Large intestine (tissue), 3 donors: ENCODE results near the gene ATF3. TPM values are rescaled to one million over a fixed set of nuclear protein-coding genes. Genes with fewer than 3 reads are reported as not detected.
"Not testable (repeated sequence)": the region's sequence is repeated elsewhere in the genome, so short reads cannot be mapped to it uniquely, and the experiment has no call there.

ENCODE experiments used
- DNase-seq, 2 donors: peaks; one replicate each; pipeline versions ENCODE4 v3.0.0 to v3.0.0-alpha.2; 2013
- H3K27ac ChIP-seq: one replicate; pipeline ENCODE4 v1.5.1; 2013; ENCODE audit warnings: low read length
- H3K27me3 ChIP-seq: 2 replicates; pipeline ENCODE4 v1.6.1; 2013; ENCODE audit warnings: low read length; ENCODE audit not compliant: control insufficient read depth, insufficient read depth
- H3K36me3 ChIP-seq: 2 replicates; pipeline ENCODE4 v1.6.1; 2013; ENCODE audit warnings: low read length; ENCODE audit not compliant: control insufficient read depth, insufficient read depth
- H3K4me1 ChIP-seq: one replicate; pipeline ENCODE4 v1.6.1; 2013; ENCODE audit warnings: low read length; ENCODE audit not compliant: control insufficient read depth, insufficient read depth
- H3K4me3 ChIP-seq: one replicate; pipeline ENCODE4 v1.5.1; 2013; ENCODE audit warnings: low read length
- H3K9me3 ChIP-seq: one replicate; pipeline ENCODE4 v1.6.1; 2013; ENCODE audit warnings: mild to moderate bottlenecking, low read depth, low read length, moderate library complexity; ENCODE audit not compliant: control insufficient read depth
- WGBS: methylation state at CpG from one replicate; pipeline ENCODE4 v1.1.5; 2013; ENCODE audit warnings: low lambda C conversion rate; ENCODE audit not compliant: insufficient coverage; 5-methylcytosine and 5-hydroxymethylcytosine counted together
- polyA plus RNA-seq: library from polyadenylated mRNA; unstranded; fragments of 120-200 nt; gene quantifications from one replicate; pipeline ENCODE4 v1.2.1, GENCODE V29; 2013

Gene ATF3
- polyA plus RNA-seq, 1 donor: 71.1 TPM

DNA sequence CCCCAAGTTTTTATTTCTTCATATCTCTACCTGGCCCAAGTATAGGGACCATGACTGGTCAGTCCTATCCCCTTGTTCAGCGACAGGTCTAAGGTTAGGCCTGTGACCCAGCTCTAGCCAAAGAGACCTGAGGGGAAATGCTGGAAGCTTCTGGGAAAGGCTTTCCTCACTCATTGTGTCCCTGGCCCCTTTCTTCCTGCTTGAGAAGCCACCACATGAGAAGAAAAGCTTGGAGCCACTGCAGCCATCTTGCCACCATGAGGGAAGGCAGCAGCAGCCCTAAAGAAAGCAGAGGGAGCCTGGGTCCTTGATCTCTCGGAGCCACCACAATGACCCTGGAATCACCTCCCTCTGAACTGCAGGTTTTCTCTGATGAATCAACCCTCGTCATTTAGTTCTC lies 43.4 kb downstream of the ATF3 start:
- Histone ChIP-seq H3K27ac (no peak overlapping the region), H3K36me3 (no peaks in the 10 kb centered on the region), H3K9me3 (no peaks in the 10 kb centered on the region), H3K4me1 (no peaks in the 10 kb centered on the region), H3K27me3 (no peaks in the 10 kb centered on the region), H3K4me3 (no peak overlapping the region)
- DNase-seq: no peak
- WGBS: 86% methylated on average over 1 of the region's 3 CpGs

DNA sequence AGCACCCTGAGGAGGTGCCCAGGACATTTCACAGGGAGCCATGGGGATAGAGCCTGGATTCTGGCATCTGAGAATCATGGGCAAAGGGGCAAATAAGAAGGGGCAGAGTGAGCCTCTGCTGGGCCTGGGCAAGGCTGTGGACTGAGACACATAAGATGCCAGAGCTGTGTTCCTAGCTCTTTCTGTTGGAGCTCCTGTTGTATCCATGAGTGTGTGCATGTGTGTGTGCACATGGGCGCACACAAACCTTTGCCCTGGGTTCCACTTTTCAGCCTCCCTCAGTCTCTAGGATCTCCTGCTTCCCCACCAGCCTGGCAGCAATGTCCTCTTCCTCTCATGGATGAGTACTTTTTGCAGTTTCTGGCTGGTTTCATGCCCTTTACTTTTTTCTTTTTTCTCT lies 44.0 kb downstream of the ATF3 start:
- Histone ChIP-seq H3K9me3 (no peaks in the 10 kb centered on the region), H3K36me3 (no peaks in the 10 kb centered on the region), H3K27ac (no peak overlapping the region), H3K27me3 (no peaks in the 10 kb centered on the region), H3K4me3 (no peak overlapping the region), H3K4me1 (no peaks in the 10 kb centered on the region)
- no peak for DNase-seq
- WGBS: no CpG with 5 or more reads among the region's 1 CpG

DNA sequence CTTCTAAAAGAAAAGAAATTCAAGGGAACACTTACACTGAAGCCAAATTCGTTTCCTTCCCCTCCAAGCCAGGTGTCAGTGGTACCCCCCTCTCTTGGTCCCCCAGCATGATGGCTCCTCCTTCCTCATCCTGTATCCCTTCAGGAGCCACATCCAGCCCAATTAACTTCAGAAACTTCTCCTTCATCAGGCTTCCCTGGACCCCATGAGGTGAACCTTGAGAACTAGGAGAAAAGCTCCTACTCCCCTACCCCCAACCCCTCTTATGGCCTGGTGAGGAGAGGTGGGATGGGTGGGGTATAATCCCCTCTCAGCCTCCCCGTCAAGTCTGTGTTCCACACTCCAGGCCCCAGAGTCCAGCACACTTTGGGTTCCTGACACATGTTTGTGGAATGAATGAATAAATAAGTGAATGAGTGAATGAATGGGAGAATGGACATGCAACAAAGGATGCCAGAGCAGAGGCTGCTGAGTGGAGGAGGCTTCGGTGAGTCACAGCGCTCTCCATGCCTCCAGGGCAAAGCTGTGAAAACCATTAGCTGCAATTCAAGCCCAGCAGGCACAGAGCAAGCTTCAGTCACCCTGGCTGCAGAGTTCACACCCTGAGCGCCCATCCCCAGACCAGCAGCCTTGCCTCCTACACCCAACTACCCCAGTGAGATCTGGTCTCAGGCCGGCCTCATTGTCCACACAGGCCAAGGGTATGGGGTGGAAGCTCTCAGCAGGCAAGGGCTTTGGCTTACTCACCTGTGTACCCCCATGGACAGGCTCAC lies 47.3 kb downstream of the ATF3 start:
- WGBS: 20% methylated on average over 1 of the region's 6 CpGs
- Histone ChIP-seq H3K27ac (no peak overlapping the region), H3K4me1 (no peaks in the 10 kb centered on the region), H3K4me3 (no peak overlapping the region), H3K27me3 (no peaks in the 10 kb centered on the region), H3K36me3 (no peaks in the 10 kb centered on the region), H3K9me3 (no peaks in the 10 kb centered on the region)
- no peak for DNase-seq

DNA sequence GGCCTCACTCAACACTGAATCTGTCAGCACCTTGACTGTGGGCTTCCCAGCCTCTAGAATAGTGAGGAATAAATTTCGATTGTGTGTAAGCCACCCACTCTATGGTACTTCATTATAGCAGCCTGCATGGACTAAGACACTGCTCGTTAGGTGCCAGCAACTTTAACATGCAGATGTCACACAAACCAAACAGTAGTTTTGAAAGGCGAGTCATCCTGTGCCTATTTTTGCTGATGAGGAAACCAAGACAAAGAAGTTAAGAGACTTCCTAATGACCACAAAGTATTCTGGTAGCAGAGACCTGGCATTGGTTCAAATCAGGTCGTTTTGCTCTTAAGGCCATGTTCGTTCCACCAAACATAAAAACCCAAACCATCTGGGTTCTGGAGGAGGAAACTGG lies 48.2 kb downstream of the ATF3 start:
- Histone ChIP-seq H3K27ac (no peak overlapping the region), H3K9me3 (no peaks in the 10 kb centered on the region), H3K4me3 (no peak overlapping the region), H3K27me3 (no peaks in the 10 kb centered on the region), H3K36me3 (no peaks in the 10 kb centered on the region), H3K4me1 (no peaks in the 10 kb centered on the region)
- no peak for DNase-seq
- 90% methylated on average over 2 of the region's 5 CpGs for WGBS

DNA sequence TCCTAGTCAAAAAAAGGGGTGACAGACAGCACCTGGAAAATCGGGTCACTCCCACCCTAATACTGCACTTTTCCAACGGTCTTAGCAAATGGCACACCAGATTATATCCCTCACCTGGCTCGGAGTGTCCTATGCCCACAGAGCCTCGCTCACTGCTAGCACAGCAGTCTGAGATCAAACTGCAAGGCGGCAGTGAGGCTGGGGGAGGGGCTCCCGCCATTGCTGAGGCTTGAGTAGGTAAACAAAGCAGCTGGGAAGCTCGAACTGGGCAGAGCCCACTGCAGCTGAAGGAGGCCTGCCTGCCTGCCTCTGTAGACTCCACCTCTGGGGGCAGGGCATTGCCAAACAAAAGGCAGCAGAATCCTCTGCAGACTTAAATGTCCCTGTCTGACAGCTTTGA lies 49.7 kb downstream of the ATF3 start:
- H3K27ac ChIP-seq, H3K36me3 ChIP-seq, DNase-seq, H3K4me1 ChIP-seq, H3K9me3 ChIP-seq, H3K4me3 ChIP-seq, H3K27me3 ChIP-seq: not testable (repeated sequence)
- no CpG with 5 or more reads among the region's 7 CpGs for WGBS

DNA sequence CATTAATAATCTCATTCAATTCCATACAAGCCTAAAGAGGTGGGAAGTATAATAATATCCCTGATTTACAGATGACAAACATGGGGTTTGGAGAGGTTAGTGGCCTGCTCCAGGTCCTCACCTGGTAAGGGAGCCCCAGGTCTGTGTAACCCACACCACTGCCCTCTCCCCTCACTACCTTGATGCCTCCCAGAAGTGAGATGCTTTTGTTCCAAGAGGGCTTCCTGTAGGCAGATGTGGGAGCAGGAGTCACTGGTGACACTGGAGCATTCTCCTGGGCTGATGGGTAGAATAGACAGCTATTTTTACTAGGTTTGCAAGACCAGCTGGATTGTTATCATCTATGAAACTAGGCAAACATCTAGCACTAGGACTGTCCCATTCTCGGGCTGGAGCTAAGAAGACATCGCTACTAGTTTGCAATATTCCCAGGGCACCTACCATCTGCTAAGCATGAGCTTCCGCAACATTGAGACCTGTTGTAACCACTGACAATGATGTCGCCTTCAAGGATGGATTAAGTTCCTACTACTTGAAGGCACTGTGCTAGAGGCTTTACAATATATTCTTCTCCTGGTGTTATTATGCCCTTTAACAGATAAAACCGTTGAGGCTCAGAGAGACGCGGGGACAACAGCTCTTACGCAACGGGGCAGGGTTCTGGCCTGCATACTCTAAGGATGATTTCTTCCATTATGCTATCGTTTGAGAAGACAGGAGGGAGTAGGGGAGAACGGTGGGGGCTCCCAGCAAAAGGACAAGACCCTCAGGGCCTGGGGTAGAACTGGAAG lies 56.0 kb downstream of the ATF3 start:
- no peak for DNase-seq
- peaks cover 12% of the 10 kb centered on the region for H3K4me1 ChIP-seq
- no peak overlapping the region for H3K4me3 ChIP-seq
- no CpG with 5 or more reads among the region's 11 CpGs for WGBS
- H3K27me3 ChIP-seq: no peaks in the 10 kb centered on the region
- H3K36me3 ChIP-seq: no peaks in the 10 kb centered on the region
- no peak overlapping the region for H3K27ac ChIP-seq
- H3K9me3 ChIP-seq: no peaks in the 10 kb centered on the region

DNA sequence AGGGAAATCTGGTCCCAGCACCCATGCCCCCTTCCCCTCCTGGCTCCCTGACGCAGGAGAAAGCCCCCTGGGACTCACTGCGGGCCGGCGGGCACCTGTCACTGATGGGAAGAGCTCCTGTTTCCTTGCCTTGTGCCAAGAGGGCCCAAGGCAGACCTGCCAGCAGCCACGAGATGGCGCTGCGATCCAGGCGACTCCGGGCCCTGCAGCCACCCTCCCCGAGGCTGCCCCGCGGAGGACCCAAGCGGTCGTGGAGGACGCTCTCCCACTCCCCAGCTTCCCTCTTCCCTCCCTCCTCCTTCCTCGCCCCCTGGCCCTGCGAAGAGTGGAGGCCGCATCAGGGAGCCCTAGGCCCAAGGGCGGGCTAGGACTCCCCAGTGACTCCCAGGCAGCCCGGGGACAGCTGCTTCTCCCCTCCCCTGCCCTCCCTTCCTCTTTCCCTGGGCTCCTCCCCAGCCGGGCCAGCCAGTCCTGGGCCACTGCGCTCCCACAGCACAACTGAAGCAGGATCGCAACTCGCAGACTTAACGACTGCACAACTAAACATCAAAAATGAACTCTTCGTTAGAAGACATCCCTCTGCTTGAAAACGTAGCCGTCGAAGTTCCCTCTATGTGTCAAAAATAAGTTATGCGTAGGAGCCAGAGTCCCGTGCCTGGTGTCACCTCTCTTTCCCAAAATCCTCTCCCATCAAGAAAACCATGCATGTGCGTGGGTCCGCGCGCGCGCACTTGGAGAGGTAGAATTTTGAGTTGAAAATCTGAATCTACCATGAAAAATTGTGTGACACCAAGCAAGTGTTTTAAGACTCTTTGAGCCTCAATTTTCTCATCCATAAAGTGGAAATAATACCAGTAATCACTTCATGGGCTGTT lies 56.9 kb downstream of the ATF3 start:
- no peak overlapping the region for H3K27ac ChIP-seq
- H3K4me1 ChIP-seq: peaks cover 14% of the 10 kb centered on the region

DNA sequence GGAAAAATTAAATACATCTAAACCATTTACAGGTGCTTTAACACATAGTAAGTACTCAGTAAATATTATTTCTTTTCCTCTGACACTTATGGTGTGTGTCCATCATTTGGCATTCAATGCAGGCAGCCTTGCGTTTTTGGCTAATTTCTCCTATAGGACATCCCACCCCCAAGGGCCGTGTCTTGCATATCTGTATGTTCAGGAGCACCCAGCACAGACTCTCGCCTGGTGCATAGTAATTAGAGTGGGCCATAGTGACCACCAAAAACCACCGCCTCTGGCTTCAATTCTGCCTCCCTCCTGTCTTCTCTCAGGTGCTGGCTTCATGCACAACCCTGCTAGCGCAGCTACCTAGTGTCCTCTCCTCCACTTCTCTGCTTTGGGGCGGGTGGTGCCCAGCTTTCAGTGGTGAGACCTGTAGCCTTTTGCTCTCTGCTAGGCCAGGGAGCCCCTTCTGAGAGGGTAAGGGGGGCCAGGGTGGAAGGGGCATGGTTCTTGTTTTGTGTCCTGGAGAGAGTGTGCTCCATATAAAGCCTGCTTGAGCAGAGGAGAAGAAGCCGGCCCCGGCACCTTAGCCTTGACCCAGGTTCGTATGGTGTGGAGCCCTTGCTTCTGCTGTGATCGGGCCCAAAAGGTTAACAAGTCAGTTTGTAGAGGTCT lies 57.7 kb downstream of the ATF3 start:
- no peak for DNase-seq
- H3K27ac ChIP-seq: no peak overlapping the region

More for the DNA sequence above, 56.9 kb downstream of the ATF3 start:
- no peaks in the 10 kb centered on the region for H3K27me3 ChIP-seq
- peak; percentile 80 to 87 for DNase-seq
- H3K36me3 ChIP-seq: no peaks in the 10 kb centered on the region
- peak overlapping the region; percentile 53 for H3K4me3 ChIP-seq
- no peaks in the 10 kb centered on the region for H3K9me3 ChIP-seq
- WGBS: no CpG with 5 or more reads among the region's 37 CpGs

DNA sequence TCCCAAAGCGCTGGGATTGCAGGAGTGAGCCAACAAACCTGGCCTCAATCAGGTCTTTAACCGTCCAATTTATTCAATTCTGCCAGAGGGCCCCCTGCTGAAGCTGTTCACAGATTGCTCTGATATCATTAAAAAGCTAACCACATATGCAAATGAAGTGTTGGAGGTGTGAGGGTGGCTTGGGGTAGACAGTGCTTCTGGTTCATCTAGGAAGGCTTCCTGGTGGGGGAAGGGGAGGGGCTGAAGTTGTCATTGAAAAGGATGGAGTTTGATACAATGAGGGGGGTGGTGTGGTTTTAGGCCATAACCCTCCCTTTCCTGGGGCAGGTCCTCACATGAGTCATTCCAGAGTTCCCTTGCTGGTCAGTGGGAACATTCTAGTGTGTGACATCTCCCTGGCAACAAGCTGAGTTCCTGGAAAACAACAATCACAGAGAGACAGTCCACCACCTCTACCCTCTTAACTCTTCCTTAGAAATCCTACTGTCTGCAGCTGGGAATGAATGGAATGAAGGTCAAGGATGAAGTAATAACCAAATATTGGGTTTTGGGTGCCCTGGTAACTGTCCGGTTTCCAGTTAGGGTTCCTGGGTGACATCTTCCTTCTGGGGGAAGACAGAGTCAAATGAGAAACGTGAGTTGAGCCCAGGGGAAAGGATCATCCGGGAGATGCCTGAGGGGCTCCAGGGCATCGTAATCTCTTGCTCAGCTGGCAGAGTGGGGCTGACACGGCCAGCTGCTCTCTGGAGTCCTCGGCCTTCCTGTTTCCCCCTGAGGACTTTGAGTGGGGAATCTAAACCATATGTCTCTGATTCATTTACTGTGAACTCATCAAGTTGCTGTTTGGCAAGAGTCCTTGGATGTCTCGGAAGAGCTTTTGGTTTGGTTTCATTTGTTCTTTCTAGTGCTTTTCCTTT lies 58.9 kb downstream of the ATF3 start:
- no peak overlapping the region for H3K4me3 ChIP-seq
- no CpG with 5 or more reads among the region's 9 CpGs for WGBS

More for the DNA sequence above, 57.7 kb downstream of the ATF3 start:
- 86% methylated on average over 1 of the region's 10 CpGs for WGBS
- Histone ChIP-seq H3K9me3 (no peaks in the 10 kb centered on the region), H3K4me3 (no peak overlapping the region), H3K27me3 (peaks cover under 1% of the 10 kb centered on the region), H3K4me1 (peaks cover 14% of the 10 kb centered on the region), H3K36me3 (no peaks in the 10 kb centered on the region)

More for the DNA sequence above, 58.9 kb downstream of the ATF3 start:
- peak overlapping the region; percentile 39 for H3K27ac ChIP-seq
- H3K9me3 ChIP-seq: no peaks in the 10 kb centered on the region
- DNase-seq: peak; percentile 34 to 54
- no peaks in the 10 kb centered on the region for H3K36me3 ChIP-seq
- peaks cover 6% of the 10 kb centered on the region for H3K27me3 ChIP-seq
- peaks cover 14% of the 10 kb centered on the region for H3K4me1 ChIP-seq
